ENCODE measurements around the gene SLC66A2. TPM values are rescaled to one million over a fixed set of nuclear protein-coding genes. Genes with fewer than 3 reads are reported as not detected.

SLC66A2 gene
- total RNA-seq, 1 donor from 2014 or later = 37.8 TPM

GRCh38 chr18:79952996-79953559 is 1.6 kb upstream of the SLC66A2 start:
- intact Hi-C loops (cut with micrococcal nuclease) = loop anchor here (1.0 to 10.0 kb wide), 4 partner anchors 7 to 886 kb away; partner anchors contain the start of genes ATP9B, KCNG2 and NFATC1

- intact Hi-C loops (cut with micrococcal nuclease) = loop anchor here (1.0 to 10.0 kb wide), 4 partner anchors 8 to 885 kb away; partner anchors contain the start of genes ATP9B, KCNG2 and NFATC1
Measured at GRCh38 chr18:79952456-79952995, 1.1 kb upstream of the SLC66A2 start.

GRCh38 chr18:79950515-79951341 is 725 bp downstream of the SLC66A2 start:
- intact Hi-C loops (cut with micrococcal nuclease) = loop anchor here (1.0 to 10.0 kb wide), 7 partner anchors 14 to 883 kb away; partner anchors contain the start of genes ATP9B, CTDP1, HSBP1L1 and KCNG2

GRCh38 chr18:79949697-79950487 is 1.6 kb downstream of the SLC66A2 start:
- intact Hi-C loops (cut with micrococcal nuclease) = loop anchor here (5.0 to 10.0 kb wide), 4 partner anchors 152 to 883 kb away; partner anchors contain the start of genes ATP9B, KCNG2 and NFATC1

GRCh38 chr18:79948719-79949411 is 2.6 kb downstream of the SLC66A2 start:
- intact Hi-C loops (cut with micrococcal nuclease) = loop anchor here (5.0 kb wide), 1 partner anchor 153 kb away; no protein-coding TSS in a partner anchor

- intact Hi-C loops (cut with micrococcal nuclease) = loop anchor here (5.0 kb wide), 1 partner anchor 154 kb away; no protein-coding TSS in a partner anchor
Measured at GRCh38 chr18:79947881-79948610, 3.4 kb downstream of the SLC66A2 start.

- intact Hi-C loops (cut with micrococcal nuclease) = loop anchor here (5.0 kb wide), 1 partner anchor 155 kb away; no protein-coding TSS in a partner anchor
Measured at GRCh38 chr18:79947054-79947755, 4.2 kb downstream of the SLC66A2 start.

- intact Hi-C loops (cut with micrococcal nuclease) = loop anchor here (5.0 kb wide), 1 partner anchor 157 kb away; no protein-coding TSS in a partner anchor
Measured at GRCh38 chr18:79945118-79946042, 6.1 kb downstream of the SLC66A2 start.

- intact Hi-C loops (cut with micrococcal nuclease) = loop anchor here (5.0 kb wide), 1 partner anchor 158 kb away; no protein-coding TSS in a partner anchor
Measured at GRCh38 chr18:79944746-79945117, 6.7 kb downstream of the SLC66A2 start.

- intact Hi-C loops (cut with micrococcal nuclease) = no loop called here
Measured at GRCh38 chr18:79944126-79944731, 7.2 kb downstream of the SLC66A2 start.

- intact Hi-C loops (cut with micrococcal nuclease) = no loop called here
Measured at GRCh38 chr18:79943608-79944125, 7.8 kb downstream of the SLC66A2 start.

- intact Hi-C loops (cut with micrococcal nuclease) = no loop called here
Measured at GRCh38 chr18:79942786-79943607, 8.5 kb downstream of the SLC66A2 start.

GRCh38 chr18:79942211-79942610 is 9.2 kb downstream of the SLC66A2 start:
- intact Hi-C loops (cut with micrococcal nuclease) = no loop called here

GRCh38 chr18:79941473-79942119 is 9.9 kb downstream of the SLC66A2 start:
- intact Hi-C loops (cut with micrococcal nuclease) = no loop called here

- intact Hi-C loops (cut with micrococcal nuclease) = no loop called here
Measured at GRCh38 chr18:79940814-79941472, 10.5 kb downstream of the SLC66A2 start.

Measured in T-helper 2 cell treated with Interferon-gamma antibody and Interleukin-4, amounts not matched to agents 100 ng/mL and 5 ng/mL, for 36 hours (primary cell).